Common myeloid progenitor, CD34-positive (primary cell): ENCODE results near the gene CASK.
"Not testable (repeated sequence)": the region's sequence is repeated elsewhere in the genome, so short reads cannot be mapped to it uniquely, and the experiment has no call there.

Experiments
- CTCF ChIA-PET: fragments of 350-600 bp; sonication (Branson Sonifier 250); formaldehyde crosslinking; loops from one replicate; lab custom pipeline; 2021; ENCODE audit warnings: antibody characterized with exemption; lab: Charles Lee
- POLR2A ChIA-PET: fragments of 350-600 bp; sonication (Branson Sonifier 250); formaldehyde crosslinking; loops from one replicate; lab custom pipeline; 2021; ENCODE audit warnings: antibody characterized with exemption; lab: Charles Lee
- DNase-seq, 3 donors: peaks; one replicate each; pipeline versions ENCODE4 v3.0.0 to v3.0.0-alpha.2; 2013
- H3K27ac ChIP-seq, 2 experiments: 1 replicate in 1 of 2; 2 replicates in 1 of 2; pipeline ENCODE4 v1.7.0; 2013; ENCODE audit warnings: inconsistent platforms in 2 of 2, low read length in 2 of 2, mild to moderate bottlenecking in 2 of 2, low read depth in 1 of 2, moderate library complexity in 1 of 2; ENCODE audit not compliant: severe bottlenecking in 2 of 2, insufficient read depth in 1 of 2, poor library complexity in 1 of 2
- H3K27me3 ChIP-seq, 5 experiments: replicated peaks in 2 of 5; 1 replicate in 3 of 5; 2 replicates in 2 of 5; pipeline versions ENCODE4 v1.6.1 to v1.7.0; 2013; ENCODE audit warnings: low read length in 4 of 5, mild to moderate bottlenecking in 2 of 5, moderate library complexity in 2 of 5, inconsistent platforms in 1 of 5; ENCODE audit not compliant: insufficient read depth in 5 of 5, control insufficient read depth in 4 of 5
- H3K36me3 ChIP-seq, 4 experiments: 1 replicate in 2 of 4; 2 replicates in 2 of 4; pipeline versions ENCODE4 v1.6.1 to v1.7.0; 2013; ENCODE audit warnings: low read length in 3 of 4, control low read depth in 1 of 4, mild to moderate bottlenecking in 1 of 4; ENCODE audit not compliant: control insufficient read depth in 4 of 4, insufficient read depth in 4 of 4
- H3K4me1 ChIP-seq, 4 experiments: 1 replicate in 3 of 4; 2 replicates in 1 of 4; pipeline versions ENCODE4 v1.6.1 to v1.7.1; 2013; ENCODE audit warnings: low read length in 3 of 4, mild to moderate bottlenecking in 3 of 4, control low read depth in 1 of 4, inconsistent platforms in 1 of 4, moderate library complexity in 1 of 4; ENCODE audit not compliant: control insufficient read depth in 4 of 4, insufficient read depth in 4 of 4; ENCODE audit errors: control extremely low read depth in 1 of 4
- H3K4me3 ChIP-seq, 7 experiments: 1 replicate in 4 of 7; 2 replicates in 3 of 7; pipeline versions ENCODE4 v1.5.1 to v1.7.0; 2013; ENCODE audit warnings: mild to moderate bottlenecking in 7 of 7, low read length in 6 of 7, moderate library complexity in 6 of 7, inconsistent platforms in 2 of 7, low read depth in 2 of 7, control low read depth in 1 of 7; ENCODE audit not compliant: insufficient read depth in 4 of 7, control insufficient read depth in 1 of 7; ENCODE audit errors: extremely low read depth in 1 of 7
- H3K9me3 ChIP-seq, 5 experiments: 1 replicate in 4 of 5; 2 replicates in 1 of 5; pipeline versions ENCODE4 v1.6.1 to v1.7.1; 2013; ENCODE audit warnings: low read length in 4 of 5, mild to moderate bottlenecking in 2 of 5, inconsistent platforms in 1 of 5, low read depth in 1 of 5, moderate library complexity in 1 of 5; ENCODE audit not compliant: control insufficient read depth in 4 of 5, insufficient read depth in 2 of 5; ENCODE audit errors: control extremely low read depth in 1 of 5
- WGBS: methylation state at CpG from one replicate; pipeline ENCODE4 v1.1.5; 2013; ENCODE audit not compliant: insufficient coverage; 5-methylcytosine and 5-hydroxymethylcytosine counted together

CASK gene

DNA sequence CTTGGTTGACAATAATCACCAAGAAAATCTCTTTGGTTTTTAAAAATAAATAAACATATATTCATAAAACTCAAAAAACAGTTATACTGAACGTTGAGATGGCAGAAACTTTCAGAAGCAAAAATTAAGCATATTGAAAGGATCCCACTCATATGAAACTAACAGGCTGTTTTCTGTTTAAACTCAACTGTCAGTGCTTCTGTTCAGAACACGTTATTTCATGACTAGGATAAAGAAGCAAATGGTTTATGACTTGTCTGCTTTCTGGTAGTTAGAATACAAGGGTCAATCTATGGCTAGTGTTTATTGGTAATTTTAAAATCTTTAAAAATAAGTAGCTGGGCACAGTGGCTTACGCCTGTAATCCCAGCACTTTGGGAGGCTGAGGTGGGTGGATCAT lies 195.2 kb downstream of the CASK start:
- 89% methylated on average over 3 of the region's 3 CpGs for WGBS
- ChIA-PET POLR2A (no interaction called here), CTCF (no interaction called here)
- Histone ChIP-seq H3K4me3 (no peak overlapping the region), H3K27ac (no peak overlapping the region), H3K9me3 (no peaks in the 10 kb centered on the region), H3K4me1 (peaks cover 0 to 9% (median 3%) of the 10 kb centered on the region in 4 experiments), H3K27me3 (no peaks in the 10 kb centered on the region), H3K36me3 (no peaks in the 10 kb centered on the region)
- DNase-seq = no peak

GRCh38 chrX:41723826-41724225 lies 199.5 kb downstream of the CASK start, which contains the start of gene GPR82:
Gene GPR82 (plus strand): TSS chrX:41724181. CDS start chrX:41727027, 2,846 bp downstream.
- Histone ChIP-seq H3K36me3 (no peaks in the 10 kb centered on the region), H3K4me1 (peaks cover 0 to 13% (median 6%) of the 10 kb centered on the region in 4 experiments), H3K27me3 (peaks cover 0 to 3% (median 0%) of the 10 kb centered on the region in 5 experiments), H3K4me3 (no peak within 1 kb of the TSS), H3K27ac (no peak within 1 kb of the TSS), H3K9me3 (peaks cover 0 to 5% (median 2%) of the 10 kb centered on the region in 5 experiments)
- ChIA-PET POLR2A (no interaction called here), CTCF (no interaction called here)
- DNase-seq = peak in 2 of 3 donors; percentile 34 to 56
- WGBS = no CpG with 5 or more reads among the region's 2 CpGs

- 100% methylated on average over 1 of the region's 3 CpGs for WGBS
- no peak overlapping the region for H3K4me3 ChIP-seq
- H3K36me3 ChIP-seq = no peaks in the 10 kb centered on the region
- H3K27ac ChIP-seq = no peak overlapping the region
- H3K27me3 ChIP-seq = peaks cover 0 to 4% (median 0%) of the 10 kb centered on the region in 5 experiments
- ChIA-PET CTCF (no interaction called here), POLR2A (no interaction called here)
- no peak for DNase-seq
- peaks cover 0 to 11% (median 4%) of the 10 kb centered on the region in 5 experiments for H3K9me3 ChIP-seq
- H3K4me1 ChIP-seq = peaks cover 0 to 13% (median 6%) of the 10 kb centered on the region in 4 experiments
Observed at GRCh38 chrX:41722816-41723618, 200.3 kb downstream of the CASK start.

GRCh38 chrX:41722214-41722613 lies 201.1 kb downstream of the CASK start:
- CTCF ChIA-PET = no interaction called here
- H3K4me3 ChIP-seq = no peak overlapping the region
- POLR2A ChIA-PET = no interaction called here
- DNase-seq = no peak
- whole genome bisulfite sequencing = 82% methylated on average over 3 of the region's 3 CpGs
- H3K27ac ChIP-seq = no peak overlapping the region
- peaks cover 0 to 16% (median 7%) of the 10 kb centered on the region in 5 experiments for H3K9me3 ChIP-seq
- peaks cover 0 to 4% (median 0%) of the 10 kb centered on the region in 5 experiments for H3K27me3 ChIP-seq
- H3K4me1 ChIP-seq = peaks cover 0 to 13% (median 6%) of the 10 kb centered on the region in 4 experiments
- no peaks in the 10 kb centered on the region for H3K36me3 ChIP-seq

- no peak overlapping the region for H3K27ac ChIP-seq
- 83% methylated on average over 1 of the region's 1 CpG for WGBS
- H3K9me3 ChIP-seq = peaks cover 0 to 19% (median 12%) of the 10 kb centered on the region in 5 experiments
- peaks cover 0 to 4% (median 0%) of the 10 kb centered on the region in 5 experiments for H3K27me3 ChIP-seq
- POLR2A ChIA-PET = no interaction called here
- CTCF ChIA-PET = no interaction called here
- no peak overlapping the region for H3K4me3 ChIP-seq
- no peak for DNase-seq
- no peaks in the 10 kb centered on the region for H3K36me3 ChIP-seq
- H3K4me1 ChIP-seq = peaks cover 0 to 13% (median 6%) of the 10 kb centered on the region in 4 experiments
Observed at GRCh38 chrX:41721590-41721989, 201.8 kb downstream of the CASK start.

- H3K4me1 ChIP-seq = peaks cover 0 to 13% (median 6%) of the 10 kb centered on the region in 4 experiments
- peaks cover 0 to 4% (median 0%) of the 10 kb centered on the region in 5 experiments for H3K27me3 ChIP-seq
- H3K4me3 ChIP-seq = no peak overlapping the region
- DNase-seq = peak in 1 of 3 donors; percentile 33
- peaks cover 0 to 19% (median 12%) of the 10 kb centered on the region in 5 experiments for H3K9me3 ChIP-seq
- H3K36me3 ChIP-seq = no peaks in the 10 kb centered on the region
- CTCF ChIA-PET = no interaction called here
- POLR2A ChIA-PET = no interaction called here
- no peak overlapping the region for H3K27ac ChIP-seq
- 44% methylated on average over 3 of the region's 3 CpGs for WGBS
Observed at GRCh38 chrX:41720125-41720779, 203.1 kb downstream of the CASK start.

DNA sequence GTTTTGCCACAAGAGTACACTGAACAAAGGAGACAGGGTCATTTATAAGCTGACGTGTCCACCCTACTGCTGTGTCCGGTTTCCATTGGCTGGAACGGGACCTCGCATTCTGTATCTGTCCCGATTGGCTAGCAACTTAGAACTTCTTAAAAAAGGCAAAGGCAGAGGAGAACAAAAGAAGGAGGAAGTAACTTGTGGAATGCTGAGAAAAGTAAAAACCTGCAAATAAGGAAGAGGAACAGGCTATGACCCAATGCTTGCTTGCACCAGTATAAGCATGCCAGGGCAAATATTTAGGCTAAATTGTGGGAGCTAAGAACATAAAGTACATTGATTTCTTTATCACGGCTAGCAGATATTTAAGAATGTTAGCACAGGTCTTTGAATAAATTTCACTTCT lies 203.7 kb downstream of the CASK start:
- Histone ChIP-seq H3K9me3 (peaks cover 0 to 19% (median 12%) of the 10 kb centered on the region in 5 experiments), H3K4me1 (peaks cover 0 to 13% (median 6%) of the 10 kb centered on the region in 4 experiments)
- DNase-seq, H3K4me3 ChIP-seq, H3K36me3 ChIP-seq, CTCF ChIA-PET, H3K27ac ChIP-seq, POLR2A ChIA-PET, H3K27me3 ChIP-seq: not testable (repeated sequence)
- WGBS = 97% methylated on average over 5 of the region's 6 CpGs
